Activated CD4-positive, CD25-positive, alpha-beta regulatory T cell treated with anti-CD3 and anti-CD28 coated beads, Interleukin-2, amount 50 U/mL, for 72 hours (primary cell): ENCODE data around the gene DYRK1B.
"Not testable (repeated sequence)": the region's sequence is repeated elsewhere in the genome, so short reads cannot be mapped to it uniquely, and the experiment has no call there.

ENCODE experiments used
- DNase-seq: peaks from one replicate; pipeline ENCODE4 v3.0.0; 2021

Gene DYRK1B

GRCh38 chr19:39833464-39834286, at the start of gene DYRK1B:
Gene DYRK1B (minus strand): TSS chr19:39834162. CDS start chr19:39831867, 2,295 bp downstream.
- peak; percentile 94 for DNase-seq

- not testable (repeated sequence) for DNase-seq
Observed at GRCh38 chr19:39882645-39883044, 48.7 kb upstream of the DYRK1B start.

- not testable (repeated sequence) for DNase-seq
Observed at GRCh38 chr19:39881495-39882110, 47.6 kb upstream of the DYRK1B start.

GRCh38 chr19:39880241-39880640, 46.3 kb upstream of the DYRK1B start:
- not testable (repeated sequence) for DNase-seq

GRCh38 chr19:39879796-39880195, 45.8 kb upstream of the DYRK1B start:
- DNase-seq: not testable (repeated sequence)

- DNase-seq: not testable (repeated sequence)
Observed at GRCh38 chr19:39878866-39879265, 44.9 kb upstream of the DYRK1B start.

GRCh38 chr19:39878398-39878797, 44.4 kb upstream of the DYRK1B start:
- DNase-seq: no peak

- DNase-seq: not testable (repeated sequence)
Observed at GRCh38 chr19:39877982-39878381, 44.0 kb upstream of the DYRK1B start.

GRCh38 chr19:39877488-39877887, 43.5 kb upstream of the DYRK1B start:
- DNase-seq: not testable (repeated sequence)

- not testable (repeated sequence) for DNase-seq
Observed at GRCh38 chr19:39876486-39876885, 42.5 kb upstream of the DYRK1B start.

GRCh38 chr19:39875401-39875864, 41.5 kb upstream of the DYRK1B start:
- DNase-seq: not testable (repeated sequence)

GRCh38 chr19:39874404-39874803, 40.4 kb upstream of the DYRK1B start:
- no peak for DNase-seq

- no peak for DNase-seq
Observed at GRCh38 chr19:39873385-39873784, 39.4 kb upstream of the DYRK1B start.

- no peak for DNase-seq
Observed at GRCh38 chr19:39871886-39872866, 38.2 kb upstream of the DYRK1B start.

GRCh38 chr19:39871362-39871761, 37.4 kb upstream of the DYRK1B start:
- no peak for DNase-seq

- no peak for DNase-seq
Observed at GRCh38 chr19:39870171-39870971, 36.4 kb upstream of the DYRK1B start.

GRCh38 chr19:39867952-39868351, 34.0 kb upstream of the DYRK1B start:
- DNase-seq: no peak

- no peak for DNase-seq
Observed at GRCh38 chr19:39867133-39867532, 33.2 kb upstream of the DYRK1B start.

- no peak for DNase-seq
Observed at GRCh38 chr19:39865953-39866352, 32.0 kb upstream of the DYRK1B start.

- no peak for DNase-seq
Observed at GRCh38 chr19:39865186-39865585, 31.2 kb upstream of the DYRK1B start.

GRCh38 chr19:39864118-39864517, 30.2 kb upstream of the DYRK1B start:
- no peak for DNase-seq

- DNase-seq: no peak
Observed at GRCh38 chr19:39858541-39858940, 24.6 kb upstream of the DYRK1B start.
